NCI-H2227 (cell line): ENCODE results near the gene IGDCC3.
A peak's percentile ranks its signal among the peaks of the same experiment; 100 is the strongest.
"Not testable (repeated sequence)": the region's sequence is repeated elsewhere in the genome, so short reads cannot be mapped to it uniquely, and the experiment has no call there.

Source experiments
- DNase-seq: peaks from one replicate; lab custom pipeline; 2025; ENCODE audit not compliant: unreplicated experiment; lab: John Stamatoyannopoulos, UW

Gene IGDCC3

DNA sequence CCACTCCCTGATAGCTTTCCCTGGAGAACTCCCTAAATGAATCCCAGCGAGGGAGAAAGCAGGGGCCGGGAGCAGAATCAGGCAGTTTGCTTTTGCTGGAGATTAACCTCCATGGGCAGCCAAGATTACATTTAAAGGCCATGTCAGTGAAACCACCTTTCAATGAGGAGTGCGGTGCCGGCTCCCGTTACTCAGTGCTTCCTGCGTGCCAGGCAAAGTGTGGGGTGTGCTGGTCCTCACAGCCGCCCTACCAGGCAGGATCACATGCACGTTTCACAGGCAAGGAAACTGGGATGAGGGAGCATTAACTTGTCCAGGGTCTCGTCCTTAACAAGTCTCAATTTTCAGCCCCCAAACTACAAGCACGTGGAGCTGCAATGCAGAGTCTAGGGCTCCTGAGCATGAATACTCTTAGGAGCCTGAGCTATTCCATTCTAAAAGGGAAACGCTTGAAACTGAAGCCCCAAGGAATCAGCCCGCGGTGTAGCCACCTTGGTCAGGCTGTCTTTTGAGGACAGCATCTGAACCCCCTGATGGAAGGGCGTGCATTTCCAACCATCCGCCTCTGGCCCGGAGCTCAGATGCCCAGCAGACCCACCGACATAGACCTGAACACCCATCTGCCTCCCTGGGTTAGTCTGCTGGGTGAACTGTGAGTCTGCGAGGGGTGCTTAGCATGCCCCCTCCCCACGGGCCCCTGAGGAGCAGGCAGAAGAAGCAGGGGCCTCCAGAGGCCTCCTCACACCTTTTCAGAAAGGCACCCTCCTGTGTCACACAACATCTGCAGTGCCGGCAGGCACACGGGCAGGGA, 5.6 kb downstream of the IGDCC3 start:
- DNase-seq, result no peak

DNA sequence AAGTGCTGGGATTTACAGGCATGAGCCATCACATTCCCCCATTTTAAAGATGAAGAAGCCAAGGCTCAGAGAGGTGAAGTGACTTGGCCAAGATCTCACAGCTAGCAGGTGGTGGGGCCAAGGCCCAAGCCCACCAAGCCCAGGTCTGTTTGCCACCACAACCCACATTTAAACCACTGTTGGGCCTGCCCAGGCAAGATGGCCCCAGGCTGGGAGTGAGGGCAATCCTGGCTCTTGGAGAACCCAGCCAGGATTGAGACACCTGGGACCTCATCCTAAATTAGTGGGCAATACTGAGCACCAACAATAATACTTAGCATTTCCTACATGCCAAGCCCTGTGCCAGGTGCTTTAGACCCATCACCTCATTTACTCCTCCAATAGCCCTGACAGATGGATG, 6.9 kb downstream of the IGDCC3 start:
- no peak for DNase-seq

DNA sequence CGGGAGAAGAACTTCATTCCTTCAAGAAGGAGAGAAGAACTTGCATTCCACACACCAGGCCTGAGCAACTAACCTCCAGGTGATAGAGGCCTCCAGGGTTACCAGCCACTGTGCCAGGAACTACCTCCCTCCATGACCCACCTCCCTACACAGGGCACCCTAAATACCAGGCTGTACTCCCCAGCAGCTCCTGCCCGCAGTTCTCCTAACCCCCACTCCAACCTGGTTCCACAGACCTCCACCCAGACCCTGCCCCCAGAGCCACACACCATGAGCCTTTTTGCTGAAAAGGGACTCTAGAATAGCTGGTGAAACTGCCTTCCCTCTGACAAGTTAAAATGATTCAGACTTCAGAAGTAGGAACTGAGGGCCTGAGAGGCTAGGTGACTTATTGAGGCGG, 8.2 kb downstream of the IGDCC3 start:
- no peak for DNase-seq

DNA sequence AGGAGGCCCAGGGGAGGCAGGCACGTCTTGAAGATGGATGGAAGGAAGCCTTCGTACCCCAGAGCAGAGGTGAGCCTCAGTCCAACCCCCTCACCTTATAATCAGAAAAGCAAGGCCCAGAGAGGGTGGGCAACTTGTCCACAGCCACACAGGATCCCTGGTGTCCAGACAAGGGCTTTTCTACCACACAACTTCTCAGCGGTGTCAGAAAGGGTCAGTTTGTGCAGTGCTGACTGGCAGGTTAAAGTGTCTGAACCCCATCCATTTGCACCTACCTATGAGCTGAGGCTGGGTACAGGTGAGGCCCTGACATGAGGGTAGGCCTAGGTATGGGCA, 8.6 kb downstream of the IGDCC3 start:
- no peak for DNase-seq

DNA sequence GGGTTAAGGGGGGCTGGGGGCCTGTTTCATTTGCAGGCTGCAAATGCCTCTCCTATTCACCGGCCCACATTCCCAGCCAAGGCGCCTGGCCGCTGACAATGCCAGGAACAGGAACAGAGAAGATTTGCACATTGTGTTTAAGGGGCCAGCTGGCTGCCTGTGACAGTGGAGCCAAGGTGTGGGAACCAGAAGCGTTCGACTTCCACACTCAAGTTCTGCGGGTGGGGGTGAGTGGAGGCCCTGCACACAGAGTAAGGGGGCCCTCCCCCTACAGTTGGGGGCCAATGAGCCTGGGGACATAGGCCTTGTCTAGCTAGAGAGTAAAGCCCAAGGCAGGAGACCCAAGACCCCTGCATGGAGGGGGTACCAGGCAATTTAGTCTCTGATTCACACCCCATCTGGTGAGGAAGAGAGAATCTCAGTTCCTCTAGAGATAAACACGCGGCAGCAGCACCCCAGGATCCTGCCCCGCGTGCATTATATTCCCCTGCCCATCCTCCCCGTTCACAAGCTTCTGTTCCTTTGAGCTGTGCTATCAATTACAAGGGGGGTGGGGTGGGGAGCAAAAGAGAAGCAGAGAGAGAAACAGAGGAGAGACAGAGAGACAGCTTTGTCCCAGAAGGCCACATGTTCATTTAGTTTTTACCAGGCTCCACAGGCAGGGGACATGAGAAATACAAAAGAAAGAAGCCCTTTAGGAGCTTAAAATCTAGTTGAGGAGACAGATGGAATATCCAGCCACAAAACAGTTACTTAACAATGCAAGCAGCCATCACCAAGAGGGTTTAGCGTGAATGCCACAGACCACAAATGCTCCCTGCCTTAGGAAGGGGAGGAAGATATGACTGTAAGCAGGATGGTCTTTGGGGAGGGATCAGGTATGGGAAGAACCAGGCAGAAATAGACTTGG, 9.2 kb downstream of the IGDCC3 start:
- peak; percentile 54 for DNase-seq

DNA sequence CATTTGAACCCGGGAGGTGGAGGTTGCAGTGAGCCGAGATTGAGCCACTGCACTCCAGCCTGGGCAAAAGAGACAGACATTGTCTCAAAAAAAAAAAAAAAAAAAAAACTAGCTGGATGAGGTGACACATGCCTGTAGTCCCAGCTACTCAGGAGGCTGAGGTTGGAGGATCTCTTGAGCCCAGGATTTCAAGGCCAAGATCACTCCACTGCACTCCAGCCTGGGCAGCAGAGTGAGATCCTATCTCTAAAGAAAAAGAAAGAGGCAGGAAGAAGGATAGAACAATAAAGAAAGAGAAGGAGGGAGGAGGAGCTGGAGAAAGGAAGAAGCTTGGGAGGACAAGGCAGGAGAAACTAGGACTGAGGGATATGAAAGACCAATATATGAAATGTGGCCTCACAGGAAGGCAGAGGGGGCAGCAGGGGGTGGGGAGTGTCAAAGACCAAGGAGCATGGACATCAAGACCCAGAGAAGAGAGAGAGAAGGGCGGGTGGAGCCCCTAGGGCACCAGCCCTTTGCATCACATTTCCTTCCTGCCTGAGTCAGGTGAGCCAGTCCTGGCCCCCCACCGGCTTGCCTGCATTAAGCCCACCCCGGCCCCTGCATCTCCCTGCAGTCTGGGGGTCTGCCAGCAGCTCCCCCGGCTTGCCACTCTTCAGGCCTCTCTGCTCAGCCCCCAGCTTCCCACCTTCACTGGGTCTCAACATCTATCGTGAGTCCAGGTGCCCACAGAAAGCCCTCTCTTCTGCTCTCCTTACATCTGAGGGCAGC, 11.5 kb downstream of the IGDCC3 start:
- no peak for DNase-seq

DNA sequence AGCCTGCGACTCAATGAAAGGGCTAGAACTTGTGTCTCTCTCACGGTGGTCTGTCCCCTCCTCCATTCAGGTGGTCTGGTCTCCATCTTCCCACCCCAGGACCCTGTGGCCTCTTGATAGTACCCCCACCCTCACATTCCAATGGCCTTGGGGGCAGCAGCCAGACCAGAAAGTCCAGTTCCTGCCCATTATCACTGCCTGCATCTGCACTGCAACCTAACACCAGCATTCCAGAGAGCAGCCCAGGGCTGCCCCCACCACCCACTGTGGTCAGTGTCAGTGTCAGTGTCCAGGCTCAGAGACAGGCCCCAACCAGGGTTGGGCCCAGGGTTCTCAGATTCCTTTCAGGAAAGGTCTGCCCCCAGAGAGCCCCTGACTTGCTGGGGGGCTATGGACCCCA, 12.6 kb downstream of the IGDCC3 start:
- no peak for DNase-seq

DNA sequence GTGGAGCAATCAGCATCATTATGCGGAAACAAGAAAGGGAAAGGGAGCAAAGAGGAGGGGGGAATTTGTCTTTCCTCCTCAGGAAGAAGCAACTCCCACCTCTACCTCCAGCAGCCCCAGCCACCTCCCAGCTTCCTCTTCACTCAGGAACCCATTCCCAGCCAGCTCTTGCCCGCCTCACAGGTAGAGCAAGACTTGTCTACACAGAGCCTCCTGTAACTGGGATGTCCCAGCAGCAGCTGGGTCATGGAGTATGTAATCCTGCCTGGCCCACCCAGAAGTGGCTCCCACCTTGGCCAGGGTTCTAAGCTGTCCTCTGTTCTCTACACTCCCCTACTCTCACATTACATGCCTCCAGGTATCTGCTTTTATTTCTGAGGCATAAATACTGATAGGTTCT, 14.0 kb downstream of the IGDCC3 start:
- DNase-seq, result no peak

DNA sequence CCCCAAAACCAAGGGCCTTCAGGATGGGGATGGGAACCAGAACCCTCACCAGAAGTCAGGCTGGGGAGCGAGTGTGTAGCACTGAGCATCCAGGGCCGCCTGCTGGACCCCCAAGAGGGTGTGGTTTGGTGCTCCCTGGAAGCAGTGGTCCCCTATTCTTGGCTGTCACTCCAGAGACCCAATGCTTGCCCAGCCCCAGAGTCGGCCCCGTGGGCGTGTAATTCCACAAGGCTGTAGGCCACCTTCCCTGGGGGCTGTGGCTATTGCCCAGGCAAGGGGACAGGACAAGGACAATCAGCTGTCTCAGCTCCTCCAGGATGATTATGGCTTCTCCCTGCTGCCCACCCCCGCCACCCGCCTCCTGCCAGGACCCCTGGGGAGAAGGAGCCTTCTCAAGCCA, 14.5 kb downstream of the IGDCC3 start:
- no peak for DNase-seq

DNA sequence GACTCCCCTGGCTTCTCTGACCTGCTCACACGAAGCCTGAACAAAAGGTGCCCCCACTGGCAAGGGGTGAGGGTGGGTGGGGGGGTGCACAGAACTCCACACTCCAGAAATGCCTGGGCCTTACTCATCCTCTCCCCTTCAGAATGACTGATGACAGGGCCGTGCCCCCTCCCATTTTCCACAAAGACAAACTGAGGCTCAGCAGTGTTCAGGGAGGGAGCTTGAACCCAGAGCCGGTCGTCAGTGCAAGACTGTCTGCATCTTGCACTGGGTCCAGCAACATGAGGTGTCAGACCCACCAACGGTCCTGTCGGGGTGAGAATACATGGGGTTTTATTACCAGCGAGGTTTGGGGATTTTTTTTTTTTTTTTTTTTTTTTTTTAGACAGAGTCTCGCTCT, 15.3 kb downstream of the IGDCC3 start:
- no peak for DNase-seq

DNA sequence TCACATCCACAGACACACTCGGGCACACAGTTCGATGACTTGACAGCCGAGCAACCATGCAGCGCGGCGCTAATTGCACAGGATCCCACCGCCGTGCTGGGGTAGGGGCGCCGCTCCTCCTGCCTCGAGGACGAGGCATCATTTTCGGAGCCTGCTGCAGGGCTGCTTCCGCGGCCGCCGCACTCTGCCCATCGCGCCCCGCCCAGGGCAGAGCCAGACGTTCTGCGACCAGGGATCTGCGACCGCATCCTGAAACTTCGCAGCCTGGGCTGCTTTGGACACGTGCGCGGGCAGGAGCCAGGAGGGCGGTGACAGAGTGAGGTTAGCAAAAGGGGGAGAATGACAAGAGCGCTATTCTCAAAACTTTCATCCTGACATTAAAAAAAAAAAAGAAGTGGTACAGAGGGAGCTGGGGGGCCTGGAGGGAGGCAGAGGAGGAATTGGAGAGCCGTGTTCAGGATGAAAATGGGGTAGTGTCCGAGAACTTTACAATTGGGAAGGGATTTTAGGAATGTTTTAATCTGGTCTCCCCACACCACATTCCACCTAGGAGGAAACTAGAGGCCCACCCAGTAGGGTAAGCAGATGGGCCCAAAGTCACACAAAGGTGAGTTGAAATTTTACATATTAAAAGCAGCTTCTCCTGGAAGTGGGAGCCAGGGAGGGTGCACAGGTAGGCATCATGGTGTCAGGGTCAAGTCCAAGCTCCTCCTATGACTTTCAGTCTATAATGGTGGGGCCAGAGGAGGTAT, 15.9 kb downstream of the IGDCC3 start:
- no peak for DNase-seq

DNA sequence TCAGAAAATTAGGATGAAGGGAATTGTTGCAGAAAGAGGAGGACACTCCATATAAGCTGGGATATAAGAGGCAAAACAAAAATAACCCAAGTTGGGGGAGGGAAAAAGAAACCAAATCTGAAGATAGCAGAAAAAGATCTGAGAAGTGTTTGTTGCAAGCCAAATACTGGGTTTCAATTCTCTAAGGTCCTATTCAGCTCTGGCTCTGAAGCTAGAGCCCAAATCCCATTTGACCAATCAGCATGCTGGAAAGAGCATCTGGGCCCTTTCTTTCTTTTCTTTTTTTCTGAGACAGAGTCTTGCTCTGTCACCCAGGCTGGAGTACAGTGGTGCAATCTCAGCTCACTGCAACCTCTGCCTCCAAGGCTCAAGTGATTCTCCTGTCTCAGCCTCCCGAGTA, 17.3 kb downstream of the IGDCC3 start:
- DNase-seq, result no peak

DNA sequence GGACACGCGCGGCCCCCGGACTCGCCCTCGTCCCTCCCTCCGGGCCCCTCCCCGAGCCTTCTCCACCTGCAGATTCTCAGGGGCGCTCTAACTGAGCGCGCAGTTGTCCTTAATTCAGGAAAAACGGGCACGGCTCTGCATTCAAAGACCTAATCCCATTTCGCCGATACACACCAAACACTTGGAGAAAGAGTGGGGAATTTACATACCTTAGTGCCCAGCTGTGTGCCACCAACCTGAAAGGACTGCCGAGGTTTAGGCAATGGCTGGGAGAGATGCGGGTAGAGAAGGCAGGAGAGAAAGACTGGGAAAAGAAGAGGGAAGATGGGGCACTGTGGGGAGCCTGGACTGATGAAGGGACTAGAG, 21.8 kb downstream of the IGDCC3 start:
- DNase-seq, result peak; percentile 55

DNA sequence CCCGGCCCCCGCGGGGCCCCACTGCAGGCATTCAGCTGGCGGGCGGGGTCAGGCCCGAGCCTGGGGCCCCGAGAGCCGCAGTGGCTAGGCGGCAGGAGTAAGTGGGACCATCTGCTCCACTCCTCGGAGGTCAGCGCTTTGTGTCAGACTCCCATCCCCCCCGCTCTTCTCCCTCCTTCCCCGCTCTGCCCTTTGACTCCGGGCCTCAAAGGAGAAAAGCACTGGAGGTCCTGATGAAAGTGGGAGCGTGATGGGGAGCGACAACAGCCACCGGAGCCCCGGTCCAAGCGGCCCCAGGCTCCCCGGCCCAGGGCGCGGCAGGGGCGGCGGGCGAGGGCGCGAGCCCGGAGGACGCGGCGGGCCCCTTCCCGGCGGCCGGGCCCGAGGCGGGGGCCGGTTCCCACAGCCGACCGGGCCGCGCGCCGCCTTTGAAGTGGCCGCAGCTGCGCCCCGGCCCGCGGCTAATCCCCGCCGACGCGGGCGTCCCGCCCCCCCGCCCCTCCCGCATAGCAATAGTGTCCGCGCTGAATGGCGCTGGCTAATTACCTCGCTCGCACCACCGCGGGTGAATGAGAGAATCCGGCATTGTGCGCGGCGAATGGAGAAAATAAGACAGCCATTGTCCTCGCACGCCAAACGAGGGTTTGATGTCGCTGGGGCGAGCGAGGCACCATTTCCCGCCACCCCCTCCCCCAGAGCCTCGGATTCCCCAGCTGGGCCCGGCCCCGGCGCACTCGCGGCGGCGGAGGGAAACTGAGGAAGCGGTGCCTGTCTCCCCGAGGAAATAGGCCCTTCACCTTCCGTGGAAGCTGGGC, 22.4 kb downstream of the IGDCC3 start:
- DNase-seq, result peak; percentile 64

DNA sequence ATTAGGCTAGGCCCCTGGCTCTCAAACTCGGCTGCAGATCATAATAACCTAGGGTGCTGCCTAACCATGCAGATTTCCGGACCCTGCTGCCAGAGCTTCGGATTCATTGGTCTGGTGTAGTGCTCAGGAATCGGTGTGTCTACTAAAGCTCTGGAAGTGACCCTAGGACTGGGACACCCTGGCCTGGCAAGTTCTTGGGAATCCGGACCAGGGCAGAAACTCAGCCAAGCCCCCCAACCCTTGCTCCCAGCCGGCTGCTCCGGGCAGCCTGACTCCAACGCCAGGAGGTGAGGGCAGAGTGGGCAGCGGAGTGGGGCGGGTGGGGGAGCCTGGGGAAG, 23.0 kb downstream of the IGDCC3 start:
- no peak for DNase-seq

DNA sequence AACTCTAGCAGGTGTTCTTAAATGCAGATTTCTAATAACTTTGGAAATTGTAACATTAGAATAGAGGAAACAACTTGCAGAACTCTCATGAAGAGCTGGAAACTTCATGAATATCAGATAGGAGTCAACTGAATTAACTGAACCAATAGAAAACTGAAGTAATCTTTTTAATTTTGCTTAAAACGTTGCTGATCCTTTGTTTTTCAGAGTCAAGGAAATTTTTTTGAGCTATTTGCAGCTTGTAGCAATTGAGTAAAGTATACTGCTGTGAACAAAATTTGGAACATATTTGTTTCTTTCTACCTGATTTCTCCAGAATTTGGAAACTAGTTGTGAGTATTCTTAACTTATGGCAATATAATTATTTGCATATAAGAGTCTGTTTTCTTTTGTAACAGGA, 25.8 kb downstream of the IGDCC3 start:
- not testable (repeated sequence) for DNase-seq

DNA sequence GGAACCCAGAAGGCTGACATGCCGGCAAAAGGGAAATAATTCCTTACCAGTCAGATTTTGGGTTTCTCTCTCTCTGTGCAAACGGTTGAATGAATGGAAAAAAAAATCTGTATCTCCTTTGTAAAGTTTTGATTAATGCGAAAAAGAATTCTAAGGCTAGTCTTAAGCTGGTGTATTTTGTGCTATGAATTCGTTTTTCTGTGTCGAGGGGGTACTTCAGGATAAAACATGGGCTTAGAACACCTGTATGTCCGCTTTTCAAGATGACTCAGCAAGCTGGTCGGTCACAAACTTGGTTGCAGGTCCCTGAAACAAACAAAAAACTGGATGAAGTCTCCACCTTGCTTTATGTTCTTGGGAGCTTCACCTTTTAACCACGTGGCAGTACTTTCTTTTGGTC, 28.5 kb downstream of the IGDCC3 start:
- no peak for DNase-seq

DNA sequence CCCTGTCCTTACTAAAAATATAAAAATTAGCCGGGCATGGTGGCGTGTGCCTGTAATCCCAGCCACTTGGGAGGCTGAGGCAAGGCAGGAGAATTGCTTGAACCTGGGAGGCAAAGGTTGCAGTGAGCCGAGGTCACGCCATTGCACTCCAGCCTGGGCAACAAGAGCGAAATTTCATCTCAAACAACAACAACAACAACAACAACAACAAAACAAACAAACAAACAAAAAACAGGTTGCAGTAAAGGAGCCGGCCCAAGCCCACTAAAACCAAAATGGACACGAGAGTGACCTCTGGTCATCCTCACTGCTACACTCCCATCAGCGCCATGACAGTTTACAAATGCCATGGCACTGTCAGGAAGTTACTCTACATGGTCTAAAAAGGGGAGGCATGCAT, 30.0 kb downstream of the IGDCC3 start:
- not testable (repeated sequence) for DNase-seq

DNA sequence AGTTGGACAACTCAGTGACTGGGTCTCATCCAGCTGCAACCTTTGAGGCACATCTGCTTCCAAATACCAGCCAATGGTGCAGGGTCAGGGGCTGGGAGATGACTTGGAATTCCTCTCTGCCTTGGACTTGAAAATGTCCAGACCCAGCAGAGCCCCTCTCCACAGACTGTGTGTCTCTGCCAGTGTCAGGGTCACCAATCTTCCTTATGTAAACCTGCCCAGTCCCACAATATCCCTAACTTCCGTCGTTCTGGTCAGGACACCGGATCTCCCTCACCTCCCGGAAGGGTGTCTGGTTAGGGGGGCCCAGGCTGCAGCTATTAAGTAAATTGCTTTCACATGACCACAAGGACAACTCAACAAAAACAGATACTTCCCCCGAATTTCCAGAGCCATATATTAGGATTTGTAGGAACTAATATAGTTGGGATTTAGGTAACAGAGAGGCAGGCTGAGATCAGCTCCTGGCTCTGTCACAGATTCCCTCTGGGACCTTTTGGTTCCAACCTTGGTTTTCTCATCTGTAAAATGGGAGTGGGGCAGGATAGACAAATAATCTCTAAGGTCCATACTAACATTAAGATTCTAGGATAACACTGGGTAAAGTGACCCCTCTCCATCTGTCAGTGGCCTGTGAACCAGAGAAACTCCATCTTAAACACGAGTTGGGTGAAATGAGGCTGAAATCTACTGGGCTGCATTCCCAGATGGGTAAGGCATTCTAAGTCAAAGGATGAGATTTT, 30.8 kb downstream of the IGDCC3 start:
- DNase-seq, result no peak

DNA sequence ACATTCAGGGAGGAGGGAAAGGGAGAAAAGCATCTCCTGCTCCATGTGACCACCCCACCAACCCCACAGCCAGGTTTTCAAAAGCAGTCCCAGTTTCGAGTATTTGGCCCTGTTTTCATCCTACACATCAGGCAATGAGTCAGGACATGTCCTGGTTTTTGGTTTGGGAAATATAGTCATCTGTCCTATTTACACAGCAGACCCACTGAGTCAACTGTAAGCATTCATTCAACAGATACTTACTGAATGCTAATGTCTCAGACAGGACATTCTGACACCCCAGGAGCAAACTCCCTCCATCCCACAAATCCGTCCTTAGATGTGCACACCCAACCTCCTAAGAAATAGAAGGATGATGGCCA, 32.9 kb downstream of the IGDCC3 start:
- no peak for DNase-seq
